MCF 10A (cell line): ENCODE measurements around the gene ACTR5. TPM values are rescaled to one million over a fixed set of nuclear protein-coding genes. Genes with fewer than 3 reads are reported as not detected.

ENCODE experiments used
- BruUV-seq: library from RNA; stranded (reverse); fragments of 400-500 nt; replicated peaks from 2 replicates; lab custom pipeline; 2021; lab: Mats Ljungman, UMichigan
- CTCF ChIA-PET: fragments of 300-600 bp; sonication (Branson Sonifier 250); formaldehyde crosslinking; extraction: SDS; loops from one replicate; lab custom pipeline; 2021; ENCODE audit warnings: antibody characterized with exemption, inconsistent platforms; lab: Yijun Ruan, JAX
- POLR2A ChIA-PET: fragments of 300-600, 350-650 bp; sonication (Branson Sonifier 250); formaldehyde crosslinking; extraction: SDS; loops from one replicate; lab custom pipeline; 2020; ENCODE audit warnings: antibody characterized with exemption, inconsistent platforms; lab: Yijun Ruan, JAX
- DNase-seq: peaks from one replicate; pipeline ENCODE4 v3.0.0-alpha.2; 2018; ENCODE audit not compliant: unreplicated experiment
- H3K27ac Mint-ChIP-seq: one replicate; pipeline ENCODE4 v1.8.0; 2022; ENCODE audit warnings: mild to moderate bottlenecking, low read depth, mixed read lengths; ENCODE audit not compliant: unreplicated experiment
- H3K27me3 Mint-ChIP-seq: one replicate; pipeline ENCODE4 v1.8.0; 2022; ENCODE audit warnings: mixed read lengths; ENCODE audit not compliant: insufficient read depth, unreplicated experiment
- H3K36me3 Mint-ChIP-seq: one replicate; pipeline ENCODE4 v1.8.0; 2022; ENCODE audit warnings: mild to moderate bottlenecking, moderate library complexity, mixed read lengths; ENCODE audit not compliant: insufficient read depth, unreplicated experiment
- H3K4me1 Mint-ChIP-seq: one replicate; pipeline ENCODE4 v1.8.0; 2022; ENCODE audit warnings: mixed read lengths; ENCODE audit not compliant: insufficient read depth, unreplicated experiment
- H3K4me3 Mint-ChIP-seq: one replicate; pipeline ENCODE4 v1.8.0; 2022; ENCODE audit warnings: mild to moderate bottlenecking, moderate library complexity, mixed read lengths; ENCODE audit not compliant: unreplicated experiment
- H3K9me3 Mint-ChIP-seq: one replicate; pipeline ENCODE4 v1.8.0; 2022; ENCODE audit warnings: mixed read lengths; ENCODE audit not compliant: unreplicated experiment
- intact Hi-C: fragments of 100-400 bp; cut with micrococcal nuclease; formaldehyde crosslinking; loops from 2 replicates; pipeline ENCODE4 v1.14.1; 2022
- total RNA-seq: library from RNA; stranded (reverse); gene quantifications from 2 replicates; pipeline ENCODE4 v1.2.3, GENCODE V29; 2022
- TF ChIP-seq, protein P1 (sequence below): fragments of 200-600 bp; IDR thresholded peaks from one replicate; pipeline ENCODE4 v1.8.0; 2022; ENCODE audit warnings: antibody characterized with exemption, mild to moderate bottlenecking; ENCODE audit not compliant: unreplicated experiment

ACTR5 gene
- total RNA-seq, 1 experiment from 2014 or later = 6.0 TPM

DNA sequence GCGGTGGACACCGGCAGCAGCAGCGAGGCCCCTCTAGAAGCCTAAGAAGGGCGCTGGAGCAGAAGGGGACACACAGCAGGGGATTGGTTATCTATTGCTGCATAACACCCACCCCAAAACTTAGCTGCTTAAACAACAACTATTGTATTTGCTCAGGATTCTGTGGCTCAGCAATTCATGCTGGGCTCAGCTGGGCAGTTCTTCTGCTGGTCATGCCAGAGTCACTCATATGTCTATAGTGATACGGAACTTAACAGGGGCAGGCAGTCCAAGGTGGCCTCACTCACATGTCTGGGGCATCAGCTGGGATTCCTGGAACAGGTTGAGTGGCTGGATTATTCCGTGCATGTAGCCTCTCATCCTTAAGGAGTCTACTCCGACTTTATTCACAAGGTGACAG lies 39.6 kb downstream of the ACTR5 start:
- DNase-seq = no peak
- TF ChIP-seq, protein P1, sequence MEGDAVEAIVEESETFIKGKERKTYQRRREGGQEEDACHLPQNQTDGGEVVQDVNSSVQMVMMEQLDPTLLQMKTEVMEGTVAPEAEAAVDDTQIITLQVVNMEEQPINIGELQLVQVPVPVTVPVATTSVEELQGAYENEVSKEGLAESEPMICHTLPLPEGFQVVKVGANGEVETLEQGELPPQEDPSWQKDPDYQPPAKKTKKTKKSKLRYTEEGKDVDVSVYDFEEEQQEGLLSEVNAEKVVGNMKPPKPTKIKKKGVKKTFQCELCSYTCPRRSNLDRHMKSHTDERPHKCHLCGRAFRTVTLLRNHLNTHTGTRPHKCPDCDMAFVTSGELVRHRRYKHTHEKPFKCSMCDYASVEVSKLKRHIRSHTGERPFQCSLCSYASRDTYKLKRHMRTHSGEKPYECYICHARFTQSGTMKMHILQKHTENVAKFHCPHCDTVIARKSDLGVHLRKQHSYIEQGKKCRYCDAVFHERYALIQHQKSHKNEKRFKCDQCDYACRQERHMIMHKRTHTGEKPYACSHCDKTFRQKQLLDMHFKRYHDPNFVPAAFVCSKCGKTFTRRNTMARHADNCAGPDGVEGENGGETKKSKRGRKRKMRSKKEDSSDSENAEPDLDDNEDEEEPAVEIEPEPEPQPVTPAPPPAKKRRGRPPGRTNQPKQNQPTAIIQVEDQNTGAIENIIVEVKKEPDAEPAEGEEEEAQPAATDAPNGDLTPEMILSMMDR = no peak
- Mint-ChIP-seq H3K27me3 (no peaks in the 10 kb centered on the region), H3K27ac (no peak overlapping the region), H3K36me3 (peaks cover 7% of the 10 kb centered on the region), H3K4me1 (peaks cover 11% of the 10 kb centered on the region), H3K9me3 (no peaks in the 10 kb centered on the region), H3K4me3 (no peak overlapping the region)
- CTCF ChIA-PET = interaction anchor here (0.6 to 2.8 kb wide), 7 partner anchors 18 to 293 kb away, joined by 3 to 11 read pairs (median 7); partner anchors contain the start of gene PPP1R16B
- BruUV-seq = no TSS peak
- POLR2A ChIA-PET = interaction anchor here (1.5 kb wide), 1 partner anchor 23 kb away, joined by 4 read pairs; no protein-coding TSS in a partner anchor
- intact Hi-C loops = no loop called here

DNA sequence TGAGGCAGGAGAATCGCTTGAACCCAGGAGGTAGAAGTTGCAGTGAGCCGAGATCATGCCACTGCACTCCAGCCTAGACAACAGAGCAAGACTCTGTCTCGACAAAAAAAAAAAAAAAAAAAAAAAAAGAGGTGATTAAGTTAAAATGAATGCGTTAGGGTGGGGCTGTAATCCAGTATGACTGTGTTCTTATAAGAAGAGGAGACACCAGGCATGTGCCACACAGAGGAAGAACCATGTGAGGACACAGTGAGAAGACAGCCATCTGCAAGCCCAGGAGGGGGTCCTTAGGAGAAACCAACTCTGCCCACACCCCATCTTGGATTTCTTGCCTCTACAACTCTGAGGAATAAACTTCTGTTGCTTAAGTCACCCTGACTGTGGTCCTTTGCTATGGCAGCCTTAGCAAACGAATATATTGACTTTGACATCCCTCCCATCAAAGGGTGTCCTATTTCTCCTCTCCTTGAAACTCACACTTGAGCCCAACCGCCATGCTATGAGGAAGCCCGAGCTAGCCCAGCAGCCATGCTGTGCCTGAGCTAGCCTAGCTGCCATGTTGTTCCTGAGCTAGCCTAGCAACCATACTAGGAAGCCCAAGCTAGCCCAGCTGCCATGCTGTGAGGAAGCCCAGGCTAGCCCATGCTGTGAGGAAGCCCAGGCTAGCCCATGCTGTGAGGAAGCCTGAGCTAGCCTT lies 41.4 kb downstream of the ACTR5 start:
- TSS peak; percentile 44 for BruUV-seq
- H3K9me3 Mint-ChIP-seq = no peaks in the 10 kb centered on the region
- H3K27me3 Mint-ChIP-seq = no peaks in the 10 kb centered on the region
- ChIA-PET CTCF (interaction anchor here (0.5 to 2.8 kb wide), 19 partner anchors 8 to 593 kb away, joined by 3 to 12 read pairs (median 3); no protein-coding TSS in a partner anchor), POLR2A (interaction anchor here (0.6 to 2.1 kb wide), 9 partner anchors 10 to 317 kb away, joined by 3 to 5 read pairs (median 3); partner anchors contain the start of gene RALGAPB)
- DNase-seq = peak; percentile 38
- TF ChIP-seq, protein P1 = no peak
- H3K4me1 Mint-ChIP-seq = peaks cover 11% of the 10 kb centered on the region
- intact Hi-C loops = no loop called here
- H3K4me3 Mint-ChIP-seq = no peak overlapping the region
- peaks cover 7% of the 10 kb centered on the region for H3K36me3 Mint-ChIP-seq
- peak overlapping the region; percentile 76 for H3K27ac Mint-ChIP-seq

DNA sequence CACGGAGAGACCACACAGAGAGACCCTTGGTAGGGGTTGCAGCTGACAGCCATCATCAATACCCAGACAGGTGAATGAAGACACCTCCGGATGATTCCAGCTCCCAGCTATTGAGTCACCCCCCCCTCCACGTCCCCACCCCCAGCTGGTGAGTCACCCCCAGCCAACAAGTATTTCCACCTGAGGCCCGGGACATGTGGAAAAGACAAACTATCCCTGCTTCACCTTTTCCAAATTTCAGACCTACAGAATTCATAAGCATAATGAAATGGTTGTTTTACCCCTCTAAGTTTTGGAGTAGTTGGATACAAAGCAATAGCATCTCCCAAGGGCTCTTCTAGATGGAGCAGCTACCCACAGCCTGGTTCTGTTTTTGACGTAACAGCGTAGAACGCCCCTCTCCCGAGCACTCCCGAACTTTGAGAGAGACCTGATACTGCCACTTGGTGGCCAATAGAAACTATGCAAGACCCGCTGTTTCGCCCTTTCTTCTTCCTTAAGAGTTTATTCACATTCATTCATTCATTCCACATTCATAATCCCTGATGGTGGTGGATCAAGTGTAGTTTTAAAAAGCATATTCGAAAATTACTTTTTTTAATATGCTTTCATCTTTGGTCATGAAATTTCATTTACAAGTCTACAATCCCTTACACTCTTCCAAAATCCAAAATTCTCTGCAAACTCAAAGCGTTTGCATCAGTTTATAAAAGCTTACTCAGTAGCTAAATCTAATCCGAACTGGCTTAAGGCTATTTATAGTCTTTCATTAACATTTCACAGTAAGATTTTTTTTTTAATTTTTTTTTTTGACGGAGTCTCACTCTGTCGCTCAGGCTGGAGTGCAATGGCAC lies 42.2 kb downstream of the ACTR5 start:
- BruUV-seq = no TSS peak
- CTCF ChIA-PET = interaction anchor here (0.5 to 2.8 kb wide), 22 partner anchors 8 to 592 kb away, joined by 3 to 12 read pairs (median 3); no protein-coding TSS in a partner anchor
- TF ChIP-seq, protein P1 = no peak
- Mint-ChIP-seq H3K4me3 (no peak overlapping the region), H3K27me3 (no peaks in the 10 kb centered on the region), H3K4me1 (peaks cover 6% of the 10 kb centered on the region), H3K9me3 (no peaks in the 10 kb centered on the region), H3K36me3 (peaks cover 7% of the 10 kb centered on the region), H3K27ac (peak overlapping the region; percentile 76)
- peak; percentile 47 for DNase-seq
- POLR2A ChIA-PET = interaction anchor here (0.6 to 2.1 kb wide), 8 partner anchors 10 to 88 kb away, joined by 3 to 5 read pairs (median 3); no protein-coding TSS in a partner anchor
- intact Hi-C loops = no loop called here
